ENCODE measurements around the gene CAMK4. TPM values are rescaled to one million over a fixed set of nuclear protein-coding genes. Genes with fewer than 3 reads are reported as not detected.

CAMK4 gene
- total RNA-seq, 8 experiments from 2014 or later: 0.24 to 12.1 (median 8.7) TPM

- no peaks in the 10 kb centered on the region for H3K4me1 ChIP-seq (replicated peaks in 1 of 2)
- H3K27ac ChIP-seq: no peak overlapping the region
- in situ Hi-C loops (cut with MboI; ENCODE audit: low pct_unique_long_range_greater_than_20kb in 2 of 9, low sequenced_read_pairs in 9 of 9, unreplicated experiment in 9 of 9): no loop called here
- no peak overlapping the region for H3K4me3 ChIP-seq
- ATAC-seq (replicated peaks in 6 of 8): no peak
- WGBS, 10 experiments: 0 to 88% (median 65%) methylated on average over 1 to 2 of the region's 2 CpGs
Observed at GRCh38 chr5:111233052-111233374, 8.8 kb downstream of the CAMK4 start.

- in situ Hi-C loops (cut with MboI; ENCODE audit: low pct_unique_long_range_greater_than_20kb in 2 of 9, low sequenced_read_pairs in 9 of 9, unreplicated experiment in 9 of 9): no loop called here
Observed at GRCh38 chr5:111234125-111234524, 9.9 kb downstream of the CAMK4 start.

GRCh38 chr5:111235635-111236034 is 11.5 kb downstream of the CAMK4 start:
- Histone ChIP-seq H3K27ac (no peak overlapping the region), H3K4me3 (no peak overlapping the region), H3K4me1 (replicated peaks in 1 of 2) (no peaks in the 10 kb centered on the region)
- ATAC-seq (replicated peaks in 6 of 8): no peak
- in situ Hi-C loops (cut with MboI; ENCODE audit: low pct_unique_long_range_greater_than_20kb in 2 of 9, low sequenced_read_pairs in 9 of 9, unreplicated experiment in 9 of 9): no loop called here
- 80 to 100% (median 100%) methylated on average over 1 to 4 of the region's 5 CpGs; no CpG with 5 or more reads in 7 of the 10 experiments for WGBS, 10 experiments

More at GRCh38 chr5:111234125-111234524, 9.9 kb downstream of the CAMK4 start:
- no peak for ATAC-seq (replicated peaks in 6 of 8)
- Histone ChIP-seq H3K4me3 (no peak overlapping the region), H3K27ac (no peak overlapping the region), H3K4me1 (replicated peaks in 1 of 2) (no peaks in the 10 kb centered on the region)
- 15 to 100% (median 59%) methylated on average over 1 to 2 of the region's 2 CpGs; no CpG with 5 or more reads in 2 of the 10 experiments for WGBS, 10 experiments

GRCh38 chr5:111236348-111236747 is 12.2 kb downstream of the CAMK4 start:
- Histone ChIP-seq H3K27ac (no peak overlapping the region), H3K4me3 (no peak overlapping the region), H3K4me1 (replicated peaks in 1 of 2) (no peaks in the 10 kb centered on the region)
- no peak for ATAC-seq (replicated peaks in 6 of 8)
- in situ Hi-C loops (cut with MboI; ENCODE audit: low pct_unique_long_range_greater_than_20kb in 2 of 9, low sequenced_read_pairs in 9 of 9, unreplicated experiment in 9 of 9): no loop called here
- whole genome bisulfite sequencing, 10 experiments: 0 to 100% (median 70%) methylated on average over 1 to 2 of the region's 2 CpGs; no CpG with 5 or more reads in 6 of the 10 experiments

GRCh38 chr5:111236995-111237394 is 12.8 kb downstream of the CAMK4 start:
- Histone ChIP-seq H3K4me3 (no peak overlapping the region), H3K27ac (no peak overlapping the region), H3K4me1 (replicated peaks in 1 of 2) (no peaks in the 10 kb centered on the region)
- ATAC-seq (replicated peaks in 6 of 8): no peak
- 60 to 100% (median 83%) methylated on average over 2 to 4 of the region's 4 CpGs; no CpG with 5 or more reads in 1 of the 10 experiments for WGBS, 10 experiments
- in situ Hi-C loops (cut with MboI; ENCODE audit: low pct_unique_long_range_greater_than_20kb in 2 of 9, low sequenced_read_pairs in 9 of 9, unreplicated experiment in 9 of 9): no loop called here

GRCh38 chr5:111237470-111237869 is 13.3 kb downstream of the CAMK4 start:
- Histone ChIP-seq H3K27ac (no peak overlapping the region), H3K4me1 (replicated peaks in 1 of 2) (no peaks in the 10 kb centered on the region), H3K4me3 (no peak overlapping the region)
- in situ Hi-C loops (cut with MboI; ENCODE audit: low pct_unique_long_range_greater_than_20kb in 2 of 9, low sequenced_read_pairs in 9 of 9, unreplicated experiment in 9 of 9): no loop called here
- ATAC-seq (replicated peaks in 6 of 8): no peak

GRCh38 chr5:111238431-111239225 is 14.4 kb downstream of the CAMK4 start:
- WGBS, 10 experiments: 0 to 100% (median 89%) methylated on average over 2 to 10 of the region's 10 CpGs
- in situ Hi-C loops (cut with MboI; ENCODE audit: low pct_unique_long_range_greater_than_20kb in 2 of 9, low sequenced_read_pairs in 9 of 9, unreplicated experiment in 9 of 9): no loop called here
- H3K4me1 ChIP-seq (replicated peaks in 1 of 2): no peaks in the 10 kb centered on the region
- no peak for ATAC-seq (replicated peaks in 6 of 8)
- H3K27ac ChIP-seq: no peak overlapping the region
- H3K4me3 ChIP-seq: no peak overlapping the region

GRCh38 chr5:111241696-111242095 is 17.5 kb downstream of the CAMK4 start:
- no peak overlapping the region for H3K4me3 ChIP-seq
- 26 to 100% (median 82%) methylated on average over 1 to 3 of the region's 3 CpGs; no CpG with 5 or more reads in 1 of the 10 experiments for WGBS, 10 experiments

GRCh38 chr5:111242606-111243005 is 18.4 kb downstream of the CAMK4 start:
- H3K4me1 ChIP-seq (replicated peaks in 1 of 2): no peaks in the 10 kb centered on the region
- 50 to 100% (median 73%) methylated on average over 1 to 8 of the region's 10 CpGs; no CpG with 5 or more reads in 2 of the 10 experiments for WGBS, 10 experiments
- H3K4me3 ChIP-seq: no peak overlapping the region
- no peak overlapping the region for H3K27ac ChIP-seq
- ATAC-seq (replicated peaks in 6 of 8): no peak
- in situ Hi-C loops (cut with MboI; ENCODE audit: low pct_unique_long_range_greater_than_20kb in 2 of 9, low sequenced_read_pairs in 9 of 9, unreplicated experiment in 9 of 9): no loop called here

More at GRCh38 chr5:111241696-111242095, 17.5 kb downstream of the CAMK4 start:
- Histone ChIP-seq H3K4me1 (replicated peaks in 1 of 2) (no peaks in the 10 kb centered on the region), H3K27ac (no peak overlapping the region)
- in situ Hi-C loops (cut with MboI; ENCODE audit: low pct_unique_long_range_greater_than_20kb in 2 of 9, low sequenced_read_pairs in 9 of 9, unreplicated experiment in 9 of 9): no loop called here
- ATAC-seq (replicated peaks in 6 of 8): no peak

- WGBS, 10 experiments: 20 to 100% (median 100%) methylated on average over 1 of the region's 1 CpG; no CpG with 5 or more reads in 3 of the 10 experiments
- Histone ChIP-seq H3K4me3 (no peak overlapping the region), H3K4me1 (replicated peaks in 1 of 2) (peaks cover 0 to 2% of the 10 kb centered on the region in 2 donors), H3K27ac (no peak overlapping the region)
- in situ Hi-C loops (cut with MboI; ENCODE audit: low pct_unique_long_range_greater_than_20kb in 2 of 9, low sequenced_read_pairs in 9 of 9, unreplicated experiment in 9 of 9): no loop called here
- ATAC-seq (replicated peaks in 6 of 8): no peak
Observed at GRCh38 chr5:111243318-111243717, 19.1 kb downstream of the CAMK4 start.

GRCh38 chr5:111245654-111246053 is 21.5 kb downstream of the CAMK4 start:
- ATAC-seq (replicated peaks in 6 of 8): no peak
- no peak overlapping the region for H3K27ac ChIP-seq
- no peak overlapping the region for H3K4me3 ChIP-seq
- 0 to 94% (median 83%) methylated on average over 1 to 2 of the region's 2 CpGs; no CpG with 5 or more reads in 2 of the 10 experiments for WGBS, 10 experiments
- H3K4me1 ChIP-seq (replicated peaks in 1 of 2): peaks cover 0 to 10% of the 10 kb centered on the region in 2 donors
- in situ Hi-C loops (cut with MboI; ENCODE audit: low pct_unique_long_range_greater_than_20kb in 2 of 9, low sequenced_read_pairs in 9 of 9, unreplicated experiment in 9 of 9): no loop called here

- no peak overlapping the region for H3K4me3 ChIP-seq
- no peak overlapping the region for H3K27ac ChIP-seq
- ATAC-seq (replicated peaks in 6 of 8): no peak
- in situ Hi-C loops (cut with MboI; ENCODE audit: low pct_unique_long_range_greater_than_20kb in 2 of 9, low sequenced_read_pairs in 9 of 9, unreplicated experiment in 9 of 9): no loop called here
- peaks cover 0 to 10% of the 10 kb centered on the region in 2 donors for H3K4me1 ChIP-seq (replicated peaks in 1 of 2)
- WGBS, 10 experiments: 0 to 100% (median 75%) methylated on average over 1 of the region's 1 CpG; no CpG with 5 or more reads in 3 of the 10 experiments
Observed at GRCh38 chr5:111246459-111246858, 22.3 kb downstream of the CAMK4 start.

GRCh38 chr5:111248571-111248970 is 24.4 kb downstream of the CAMK4 start:
- 11 to 81% (median 68%) methylated on average over 1 to 3 of the region's 3 CpGs; no CpG with 5 or more reads in 3 of the 10 experiments for WGBS, 10 experiments
- Histone ChIP-seq H3K4me3 (no peak overlapping the region), H3K4me1 (replicated peaks in 1 of 2) (peaks cover 0 to 10% of the 10 kb centered on the region in 2 donors), H3K27ac (no peak overlapping the region)
- peak in 5 of 8 experiments; percentile 71 to 89 (median 82) for ATAC-seq (replicated peaks in 6 of 8)
- in situ Hi-C loops (cut with MboI; ENCODE audit: low pct_unique_long_range_greater_than_20kb in 2 of 9, low sequenced_read_pairs in 9 of 9, unreplicated experiment in 9 of 9): no loop called here

- Histone ChIP-seq H3K27ac (no peak overlapping the region), H3K4me1 (replicated peaks in 1 of 2) (peaks cover 0 to 10% of the 10 kb centered on the region in 2 donors), H3K4me3 (no peak overlapping the region)
- in situ Hi-C loops (cut with MboI; ENCODE audit: low pct_unique_long_range_greater_than_20kb in 2 of 9, low sequenced_read_pairs in 9 of 9, unreplicated experiment in 9 of 9): no loop called here
- WGBS, 10 experiments: 0 to 100% (median 53%) methylated on average over 1 to 4 of the region's 6 CpGs
- ATAC-seq (replicated peaks in 6 of 8): peak in 2 of 8 experiments; percentile 48 to 67
Observed at GRCh38 chr5:111251921-111252320, 27.7 kb downstream of the CAMK4 start.

Data from motor neuron (in vitro differentiated cells).